ENCODE data around the gene PIH1D1.

The PIH1D1 gene

GRCh38 chr19:49419173-49419572 lies 32.4 kb downstream of the PIH1D1 start:
- DNase-seq (ENCODE audit: low read depth in 2 of 2) = no peak

GRCh38 chr19:49418511-49418910 lies 33.1 kb downstream of the PIH1D1 start:
- DNase-seq (ENCODE audit: low read depth in 2 of 2) = no peak

GRCh38 chr19:49417088-49417487 lies 34.5 kb downstream of the PIH1D1 start:
- DNase-seq (ENCODE audit: low read depth in 2 of 2) = no peak

- DNase-seq (ENCODE audit: low read depth in 2 of 2) = no peak
These were observed 35.8 kb downstream of the PIH1D1 start for GRCh38 chr19:49415810-49416200.

GRCh38 chr19:49415102-49415809 lies 36.4 kb downstream of the PIH1D1 start:
- no peak for DNase-seq (ENCODE audit: low read depth in 2 of 2)

- DNase-seq (ENCODE audit: low read depth in 2 of 2) = no peak
These were observed 37.4 kb downstream of the PIH1D1 start for GRCh38 chr19:49414256-49414655.

GRCh38 chr19:49413348-49413747 lies 38.3 kb downstream of the PIH1D1 start:
- no peak for DNase-seq (ENCODE audit: low read depth in 2 of 2)

GRCh38 chr19:49411681-49412326 lies 39.8 kb downstream of the PIH1D1 start:
- no peak for DNase-seq (ENCODE audit: low read depth in 2 of 2)

GRCh38 chr19:49409441-49410029 lies 42.1 kb downstream of the PIH1D1 start:
- DNase-seq (ENCODE audit: low read depth in 2 of 2) = no peak

GRCh38 chr19:49408816-49409440 lies 42.7 kb downstream of the PIH1D1 start:
- DNase-seq (ENCODE audit: low read depth in 2 of 2) = no peak

GRCh38 chr19:49407482-49408015 lies 44.1 kb downstream of the PIH1D1 start:
- DNase-seq (ENCODE audit: low read depth in 2 of 2) = no peak

GRCh38 chr19:49407079-49407478 lies 44.5 kb downstream of the PIH1D1 start:
- no peak for DNase-seq (ENCODE audit: low read depth in 2 of 2)

- DNase-seq (ENCODE audit: low read depth in 2 of 2) = no peak
These were observed 48.0 kb downstream of the PIH1D1 start for GRCh38 chr19:49403404-49404187.

- DNase-seq (ENCODE audit: low read depth in 2 of 2) = no peak
These were observed 51.6 kb downstream of the PIH1D1 start for GRCh38 chr19:49400029-49400428.

- DNase-seq (ENCODE audit: low read depth in 2 of 2) = no peak
These were observed 52.7 kb downstream of the PIH1D1 start for GRCh38 chr19:49398931-49399330.

GRCh38 chr19:49398001-49398615 lies 53.5 kb downstream of the PIH1D1 start:
- no peak for DNase-seq (ENCODE audit: low read depth in 2 of 2)

GRCh38 chr19:49396738-49397505 lies 54.7 kb downstream of the PIH1D1 start:
- DNase-seq (ENCODE audit: low read depth in 2 of 2) = no peak
